NCI-H128 (cell line): Measurements from ENCODE around the gene SSR1.
"Not testable (repeated sequence)": the region's sequence is repeated elsewhere in the genome, so short reads cannot be mapped to it uniquely, and the experiment has no call there.

Source experiments
- DNase-seq: peaks from one replicate; lab custom pipeline; 2025; ENCODE audit not compliant: unreplicated experiment; lab: John Stamatoyannopoulos, UW

The SSR1 gene

GRCh38 chr6:7283676-7284075 is 29.3 kb downstream of the SSR1 start:
- DNase-seq: no peak

- no peak for DNase-seq
Measured at GRCh38 chr6:7282097-7282906, 30.7 kb downstream of the SSR1 start.

GRCh38 chr6:7276199-7276524 is 36.8 kb downstream of the SSR1 start:
- DNase-seq: no peak

- DNase-seq: not testable (repeated sequence)
Measured at GRCh38 chr6:7274525-7274924, 38.5 kb downstream of the SSR1 start.

GRCh38 chr6:7273709-7274108 is 39.3 kb downstream of the SSR1 start:
- no peak for DNase-seq

- DNase-seq: no peak
Measured at GRCh38 chr6:7271205-7271534, 41.8 kb downstream of the SSR1 start.

GRCh38 chr6:7270320-7271204 is 42.4 kb downstream of the SSR1 start:
- no peak for DNase-seq

GRCh38 chr6:7269816-7270215 is 43.2 kb downstream of the SSR1 start:
- DNase-seq: no peak

GRCh38 chr6:7268816-7269555 is 44.0 kb downstream of the SSR1 start:
- DNase-seq: no peak

DNA sequence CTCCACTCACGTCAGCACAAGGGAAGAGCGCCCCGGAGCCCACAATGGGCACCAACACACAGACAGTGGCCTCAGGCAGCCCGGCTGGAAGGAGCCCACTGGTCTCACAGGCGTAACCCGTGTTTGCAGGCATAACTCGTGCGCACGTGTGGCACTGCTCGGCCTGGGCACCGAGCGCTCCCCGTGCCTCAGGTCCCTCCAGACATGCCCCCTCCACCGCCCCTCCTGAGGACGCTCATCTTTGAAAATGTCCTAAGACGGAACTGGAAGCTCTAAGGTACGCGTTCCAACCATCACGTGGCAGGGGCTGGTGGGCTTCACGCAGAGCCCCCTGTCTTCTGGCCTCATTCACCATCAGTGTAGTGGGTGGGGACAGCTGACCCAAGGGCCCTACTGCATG is 44.6 kb downstream of the SSR1 start:
- DNase-seq: no peak

DNA sequence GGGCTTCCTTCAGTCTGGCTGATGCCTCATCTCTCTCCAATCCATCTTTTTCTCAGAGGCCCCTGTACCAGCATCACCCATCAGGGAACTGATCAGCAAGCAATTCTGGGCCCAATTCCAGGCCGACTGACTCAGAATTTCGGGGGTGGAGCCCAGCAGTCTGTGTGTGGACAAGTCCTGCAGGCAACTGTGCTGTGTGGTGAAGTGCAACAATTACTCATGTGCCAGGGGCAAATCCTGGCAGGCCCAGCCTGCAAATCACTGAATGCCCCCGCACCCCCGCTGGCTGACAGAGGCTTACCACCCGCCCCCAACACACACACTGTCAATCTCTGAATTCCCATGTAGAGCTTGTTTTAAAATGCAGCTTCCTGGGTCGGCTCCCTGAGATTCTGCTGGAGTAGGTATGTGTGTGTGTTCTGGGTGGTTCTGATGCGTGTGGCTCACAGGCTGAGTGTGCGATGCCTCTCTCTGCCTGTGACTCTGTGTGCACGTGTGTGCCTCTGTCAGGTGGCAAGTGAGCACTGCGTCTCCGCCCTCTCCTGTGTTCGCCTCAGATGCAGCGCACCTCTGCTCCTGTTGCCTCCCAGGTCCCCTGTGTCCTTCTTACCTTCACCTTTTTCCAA is 45.4 kb downstream of the SSR1 start:
- DNase-seq: no peak

DNA sequence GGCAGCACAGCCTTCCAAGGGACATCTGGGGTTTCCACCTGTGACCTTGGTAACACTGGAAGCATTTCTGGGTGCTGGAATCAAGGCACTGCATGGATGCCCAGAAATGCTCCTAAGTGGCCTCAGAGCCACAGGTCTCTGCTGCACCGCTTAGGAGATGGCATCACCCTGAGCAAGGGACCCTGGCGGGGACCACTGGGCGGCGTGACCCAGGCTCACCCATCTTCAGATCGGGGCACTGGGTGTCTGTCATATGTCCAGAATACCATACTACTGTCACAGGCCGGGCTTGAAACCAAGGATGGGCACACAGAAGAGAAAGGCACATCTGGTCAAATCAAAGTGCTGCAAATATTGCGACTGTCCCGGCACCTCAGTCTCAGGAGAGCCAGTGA is 45.9 kb downstream of the SSR1 start:
- DNase-seq: no peak

DNA sequence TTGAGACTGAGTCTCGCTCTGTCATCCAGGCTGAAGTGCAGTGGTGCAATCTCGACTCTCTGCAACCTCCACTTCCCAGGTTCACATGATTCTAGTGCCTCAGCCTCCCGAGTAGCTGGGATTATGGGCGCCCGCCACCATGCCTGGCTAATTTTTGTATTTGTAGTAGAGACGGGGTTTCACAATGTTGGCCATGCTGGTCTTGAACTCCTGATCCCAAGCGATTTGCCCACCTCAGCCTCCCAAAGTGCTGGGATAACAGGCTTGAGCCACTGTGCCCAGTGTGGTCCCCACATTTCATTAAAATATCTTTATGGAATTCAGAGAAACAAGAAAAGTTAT is 47.6 kb downstream of the SSR1 start:
- DNase-seq: not testable (repeated sequence)

- no peak for DNase-seq
Measured at GRCh38 chr6:7264686-7265384, 48.2 kb downstream of the SSR1 start.

GRCh38 chr6:7264041-7264440 is 49.0 kb downstream of the SSR1 start:
- no peak for DNase-seq

- not testable (repeated sequence) for DNase-seq
Measured at GRCh38 chr6:7263519-7263805, 49.5 kb downstream of the SSR1 start.

GRCh38 chr6:7262746-7263518 is 50.1 kb downstream of the SSR1 start:
- no peak for DNase-seq

DNA sequence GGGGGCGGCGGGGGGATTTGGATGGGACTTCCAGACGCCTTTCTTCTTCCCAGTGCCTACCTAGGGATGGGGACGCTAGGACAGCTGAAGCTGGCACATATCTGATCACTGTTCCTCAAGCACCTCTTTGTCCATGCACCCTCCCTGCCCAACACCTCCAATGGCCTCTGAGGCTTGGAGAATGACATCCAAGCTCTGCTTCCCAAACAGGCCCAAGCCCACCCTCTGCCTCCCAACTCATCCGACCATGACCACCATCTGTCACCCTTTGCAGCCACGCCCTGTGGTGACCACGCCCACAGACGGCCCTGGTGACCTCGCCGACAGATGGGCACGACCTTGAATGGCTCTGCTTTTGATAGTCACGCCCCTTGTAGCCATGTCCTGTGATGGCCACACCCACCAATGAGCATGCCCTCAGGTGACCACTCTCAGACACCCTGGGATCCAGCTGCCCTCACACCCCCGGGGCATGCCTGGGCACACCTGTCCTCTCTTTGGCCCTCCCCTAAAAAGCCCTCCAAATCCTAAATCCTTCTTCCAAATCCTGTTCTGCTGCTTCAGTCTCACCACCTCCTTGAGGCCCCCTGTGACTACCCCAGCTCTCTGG is 51.0 kb downstream of the SSR1 start:
- no peak for DNase-seq

- peak; percentile 72 for DNase-seq
Measured at GRCh38 chr6:7261032-7261841, 51.8 kb downstream of the SSR1 start.
